Astrocyte of the cerebellum (primary cell): ENCODE data around the gene TMEM205.
"Not testable (repeated sequence)": the region's sequence is repeated elsewhere in the genome, so short reads cannot be mapped to it uniquely, and the experiment has no call there.

ENCODE experiments used
- DNase-seq: peaks from one replicate; pipeline ENCODE4 v3.0.0-alpha.2; 2011; ENCODE audit warnings: low read depth
- H3K4me3 ChIP-seq: 2 replicates; pipeline ENCODE4 v1.5.1; 2011; ENCODE audit warnings: mild to moderate bottlenecking, low read depth, low read length, moderate library complexity
- in situ Hi-C: cut with HindIII; loops from 2 replicates; pipeline ENCODE4 v1.10.0; 2017; ENCODE audit warnings: low sequenced_read_pairs
- TF ChIP-seq, protein P1 (sequence below): IDR thresholded peaks from 2 replicates; pipeline ENCODE4 v1.5.1; 2012; ENCODE audit warnings: low read length, low read depth, moderate library complexity, mild to moderate bottlenecking; ENCODE audit errors: missing control alignments

TMEM205 gene

GRCh38 chr19:11382898-11383705 lies 37.0 kb upstream of the TMEM205 start:
- TF ChIP-seq, protein P1, sequence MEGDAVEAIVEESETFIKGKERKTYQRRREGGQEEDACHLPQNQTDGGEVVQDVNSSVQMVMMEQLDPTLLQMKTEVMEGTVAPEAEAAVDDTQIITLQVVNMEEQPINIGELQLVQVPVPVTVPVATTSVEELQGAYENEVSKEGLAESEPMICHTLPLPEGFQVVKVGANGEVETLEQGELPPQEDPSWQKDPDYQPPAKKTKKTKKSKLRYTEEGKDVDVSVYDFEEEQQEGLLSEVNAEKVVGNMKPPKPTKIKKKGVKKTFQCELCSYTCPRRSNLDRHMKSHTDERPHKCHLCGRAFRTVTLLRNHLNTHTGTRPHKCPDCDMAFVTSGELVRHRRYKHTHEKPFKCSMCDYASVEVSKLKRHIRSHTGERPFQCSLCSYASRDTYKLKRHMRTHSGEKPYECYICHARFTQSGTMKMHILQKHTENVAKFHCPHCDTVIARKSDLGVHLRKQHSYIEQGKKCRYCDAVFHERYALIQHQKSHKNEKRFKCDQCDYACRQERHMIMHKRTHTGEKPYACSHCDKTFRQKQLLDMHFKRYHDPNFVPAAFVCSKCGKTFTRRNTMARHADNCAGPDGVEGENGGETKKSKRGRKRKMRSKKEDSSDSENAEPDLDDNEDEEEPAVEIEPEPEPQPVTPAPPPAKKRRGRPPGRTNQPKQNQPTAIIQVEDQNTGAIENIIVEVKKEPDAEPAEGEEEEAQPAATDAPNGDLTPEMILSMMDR, result peak; percentile 64
- in situ Hi-C loops, result no loop called here
- H3K4me3 ChIP-seq, result peak overlapping the region; percentile 14
- no peak for DNase-seq

DNA sequence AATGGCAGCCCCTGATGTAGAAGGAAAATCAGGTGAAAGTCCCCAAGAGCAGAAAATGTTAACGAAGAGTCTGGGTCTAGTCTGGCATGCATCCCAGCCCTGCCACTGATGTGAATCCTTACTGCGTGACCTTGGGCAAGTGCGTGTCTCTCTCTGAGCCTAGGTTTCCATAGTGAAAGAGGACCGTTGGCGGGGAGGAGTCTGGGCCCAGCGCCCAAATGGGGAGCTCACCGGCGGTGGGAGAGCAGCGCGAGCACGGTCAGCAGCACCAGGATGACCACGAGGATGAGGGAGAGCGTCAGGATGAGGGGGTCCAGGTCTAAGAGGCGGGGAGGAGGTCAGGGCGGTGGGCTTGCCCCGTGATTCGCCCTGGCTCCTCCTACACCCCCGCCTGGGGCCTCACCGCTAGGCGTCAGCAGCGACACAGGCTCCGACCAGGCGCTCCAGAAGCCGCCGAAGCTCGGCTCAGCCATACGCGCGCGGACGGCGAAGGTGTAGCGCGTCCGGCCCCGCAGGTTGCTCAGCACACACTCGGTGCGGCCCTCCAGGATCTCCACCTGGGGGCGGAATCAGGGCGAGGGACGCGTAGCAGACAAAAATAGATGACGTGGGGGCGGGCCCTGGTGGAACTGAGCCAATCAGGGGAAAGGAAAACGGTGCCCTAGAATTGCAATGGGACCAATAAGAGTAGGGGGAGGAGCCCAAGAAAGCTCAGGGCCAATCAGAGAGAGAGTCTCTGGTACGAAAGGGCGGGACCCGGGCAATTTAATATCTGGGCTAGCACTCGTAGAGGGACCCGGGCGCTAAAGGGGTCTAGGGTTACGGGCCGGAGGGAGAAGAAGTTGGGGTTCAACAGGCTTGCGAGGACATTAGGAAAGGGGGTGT lies 34.8 kb upstream of the TMEM205 start:
- TF ChIP-seq, protein P1, result peak; percentile 71
- DNase-seq, result peak; percentile 85
- H3K4me3 ChIP-seq, result peak overlapping the region; percentile 54
- in situ Hi-C loops, result no loop called here

GRCh38 chr19:11379857-11380350 lies 33.8 kb upstream of the TMEM205 start:
- in situ Hi-C loops, result no loop called here
- DNase-seq, result no peak
- TF ChIP-seq, protein P1, result no peak
- no peak overlapping the region for H3K4me3 ChIP-seq

DNA sequence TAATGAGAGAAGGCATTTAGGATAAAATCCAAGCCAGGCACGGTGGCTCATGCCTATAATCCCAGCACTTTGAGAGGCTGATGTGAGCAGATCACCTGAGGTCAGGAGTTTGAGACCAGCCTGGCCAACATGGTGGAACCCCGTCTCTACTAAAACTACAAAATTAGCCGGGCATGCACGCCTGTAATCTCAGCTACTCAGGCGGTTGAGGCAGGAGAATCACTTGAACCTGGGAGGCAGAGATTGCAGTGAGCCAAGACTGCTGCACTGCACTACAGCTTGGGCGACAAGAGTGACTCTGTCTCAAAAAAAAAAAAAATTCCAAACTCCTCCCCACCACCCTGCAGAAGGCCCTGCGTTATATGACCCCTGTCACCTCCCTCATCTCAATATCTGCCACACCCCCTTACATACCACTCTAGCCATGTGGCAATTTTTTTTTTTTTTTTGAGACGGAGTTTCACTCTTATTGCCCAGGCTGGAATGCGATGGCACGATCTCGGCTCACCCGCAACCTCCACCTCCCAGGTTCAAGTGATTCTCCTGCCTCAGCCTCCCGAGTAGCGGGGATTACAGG lies 33.3 kb upstream of the TMEM205 start:
- in situ Hi-C loops, DNase-seq: not testable (repeated sequence)

DNA sequence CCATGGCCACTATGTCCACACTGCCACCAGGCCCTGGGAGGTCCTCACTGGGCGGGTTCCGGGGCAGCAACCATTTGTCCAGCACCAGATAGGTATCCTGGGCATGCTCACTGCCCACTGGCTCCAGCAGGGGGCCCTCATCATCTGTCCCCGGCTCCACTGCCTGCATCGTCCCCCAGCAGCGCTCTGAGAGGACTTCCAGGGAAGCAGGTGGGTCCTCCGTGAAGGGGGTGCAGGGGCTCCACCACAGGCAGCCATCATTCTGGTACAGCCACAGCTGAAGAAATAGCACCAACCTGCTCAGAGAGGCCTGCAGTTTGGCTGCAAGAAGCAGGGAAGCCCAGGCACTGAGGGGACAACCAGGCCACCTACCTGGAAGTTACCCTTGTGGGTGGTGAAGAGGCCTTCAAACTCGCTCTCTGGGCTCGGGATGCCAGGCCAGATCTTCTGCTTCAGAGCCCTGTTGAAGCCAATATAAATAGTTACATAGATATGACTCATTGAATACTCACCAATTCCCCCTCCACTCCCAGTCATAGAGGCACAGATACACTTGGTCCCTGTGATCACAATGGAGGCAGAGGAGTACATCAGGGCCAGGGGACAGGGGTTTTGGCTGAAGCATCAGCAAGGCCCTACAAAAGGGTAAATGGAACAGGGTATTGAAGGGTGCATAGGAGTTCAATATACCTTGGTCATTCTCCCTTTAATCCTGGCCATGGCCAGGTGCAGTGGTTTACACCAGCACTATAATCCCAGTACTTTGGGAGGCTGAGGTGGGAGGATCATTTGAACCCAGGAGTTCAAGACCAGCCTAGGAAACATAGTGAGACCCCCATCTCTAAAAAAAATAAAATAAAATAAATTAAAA lies 32.5 kb upstream of the TMEM205 start:
- no peak overlapping the region for H3K4me3 ChIP-seq
- in situ Hi-C loops, result no loop called here
- TF ChIP-seq, protein P1, result peak; percentile 61
- DNase-seq, result no peak

More for the DNA sequence above, 33.3 kb upstream of the TMEM205 start:
- not testable (repeated sequence) for H3K4me3 ChIP-seq

GRCh38 chr19:11377756-11378155 lies 31.7 kb upstream of the TMEM205 start:
- no peak overlapping the region for H3K4me3 ChIP-seq
- in situ Hi-C loops, result no loop called here
- DNase-seq, result no peak
- TF ChIP-seq, protein P1, result no peak
